Activated CD8-positive, alpha-beta memory T cell treated with anti-CD3 and anti-CD28 coated beads for 36 hours (primary cell): Measurements from ENCODE around the gene SAP30L. TPM values are rescaled to one million over a fixed set of nuclear protein-coding genes. Genes with fewer than 3 reads are reported as not detected.

ENCODE experiments used
- CTCF ChIA-PET: fragments of 350-600 bp; sonication (Branson Sonifier 250); formaldehyde crosslinking; loops from one replicate; lab custom pipeline; 2021; ENCODE audit warnings: antibody characterized with exemption; lab: Charles Lee
- POLR2A ChIA-PET: fragments of 350-600 bp; sonication (Branson Sonifier 250); formaldehyde crosslinking; loops from one replicate; lab custom pipeline; 2021; ENCODE audit warnings: antibody characterized with exemption; lab: Charles Lee
- total RNA-seq, 2 experiments: library from RNA; stranded (reverse); gene quantifications; one replicate each; pipeline ENCODE4 v1.2.3, GENCODE V29; 2021

SAP30L gene
- total RNA-seq, 2 experiments from 2014 or later = 31.2 to 33.5 TPM

DNA sequence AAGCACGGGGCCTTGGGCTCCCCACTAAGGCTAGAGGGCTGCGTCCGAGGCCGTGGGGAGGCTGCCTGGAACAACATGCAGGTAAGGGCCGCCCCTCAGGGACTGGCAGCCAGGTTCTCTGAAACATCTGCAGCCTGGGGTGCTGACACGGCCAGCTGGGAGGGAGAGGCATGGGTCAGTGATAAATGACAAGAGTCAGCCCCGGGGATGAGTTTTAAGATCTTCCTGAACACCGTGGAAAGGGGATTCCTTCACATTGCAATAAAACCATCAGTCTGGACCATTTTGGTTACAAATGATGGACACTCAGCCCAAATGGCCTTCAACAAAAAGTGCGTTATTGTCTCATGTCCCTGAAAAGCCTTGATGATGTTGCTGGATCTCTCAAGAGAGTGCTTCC, 32.9 kb upstream of the SAP30L start:
- POLR2A ChIA-PET = no interaction called here
- CTCF ChIA-PET = no interaction called here

DNA sequence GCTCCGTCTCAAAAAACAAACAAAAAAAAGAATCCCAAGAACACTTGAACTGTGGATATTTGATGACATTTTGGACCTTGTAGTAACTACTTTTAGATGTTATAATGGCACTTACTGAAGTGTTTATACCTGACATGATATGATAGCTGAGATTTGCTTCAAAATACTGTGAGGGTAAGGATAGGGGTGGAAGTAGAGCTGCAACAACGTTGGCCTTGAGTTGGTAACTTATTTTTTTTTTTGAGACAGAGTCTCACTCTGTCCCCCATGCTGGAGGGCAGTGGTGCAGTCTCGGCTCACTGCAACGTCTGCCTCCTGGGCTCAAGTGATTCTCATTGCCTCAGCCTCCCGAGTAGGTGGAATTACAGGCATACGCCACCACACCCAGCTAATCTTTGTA, 30.7 kb upstream of the SAP30L start:
- CTCF ChIA-PET = interaction anchor here (0.6 to 1.5 kb wide), 4 partner anchors 9 to 342 kb away, joined by 3 to 5 read pairs (median 3); no protein-coding TSS in a partner anchor
- POLR2A ChIA-PET = no interaction called here

DNA sequence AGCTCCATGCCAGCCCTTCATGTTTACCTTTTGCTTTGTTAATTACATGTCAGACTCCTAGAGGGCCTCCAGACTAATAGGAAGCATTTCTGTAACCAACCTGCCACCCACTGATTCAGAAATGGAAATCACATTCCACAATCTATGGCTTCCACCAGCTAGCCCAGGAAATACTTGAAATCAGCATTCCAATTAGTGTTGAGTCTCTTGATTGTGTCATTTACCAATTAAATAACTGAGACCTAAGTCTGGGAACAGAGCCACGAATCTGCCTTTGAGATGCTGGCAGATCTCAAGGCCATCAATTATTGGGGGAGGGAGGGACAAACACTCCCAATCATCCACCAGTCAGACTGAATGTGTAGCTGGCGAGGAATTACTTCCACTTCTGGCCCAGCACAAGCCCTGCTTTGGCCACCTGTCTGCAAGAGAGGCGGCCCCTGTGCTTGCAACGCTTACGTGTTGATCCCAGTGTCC, 27.4 kb upstream of the SAP30L start:
- CTCF ChIA-PET = no interaction called here
- POLR2A ChIA-PET = no interaction called here

DNA sequence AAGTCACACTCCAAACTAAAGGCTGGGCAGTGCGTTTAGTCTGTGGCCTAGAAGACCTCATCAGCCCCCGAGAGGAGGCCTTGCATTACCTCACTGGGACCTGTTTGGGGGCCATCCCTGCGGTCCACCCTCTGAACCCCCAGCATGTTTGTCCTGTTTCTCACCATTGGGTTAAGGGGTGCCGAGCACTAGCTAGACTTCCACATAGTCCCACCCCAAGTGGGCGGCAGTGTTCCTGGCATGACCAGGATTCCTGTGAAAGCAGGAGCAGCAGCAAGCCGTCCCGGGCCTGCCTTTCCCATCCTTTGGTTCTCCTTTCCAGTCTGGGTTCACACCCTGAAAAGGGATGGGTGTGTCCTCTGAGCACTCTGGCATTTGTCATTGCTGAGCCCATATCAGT, 26.6 kb upstream of the SAP30L start:
- POLR2A ChIA-PET = no interaction called here
- CTCF ChIA-PET = no interaction called here

DNA sequence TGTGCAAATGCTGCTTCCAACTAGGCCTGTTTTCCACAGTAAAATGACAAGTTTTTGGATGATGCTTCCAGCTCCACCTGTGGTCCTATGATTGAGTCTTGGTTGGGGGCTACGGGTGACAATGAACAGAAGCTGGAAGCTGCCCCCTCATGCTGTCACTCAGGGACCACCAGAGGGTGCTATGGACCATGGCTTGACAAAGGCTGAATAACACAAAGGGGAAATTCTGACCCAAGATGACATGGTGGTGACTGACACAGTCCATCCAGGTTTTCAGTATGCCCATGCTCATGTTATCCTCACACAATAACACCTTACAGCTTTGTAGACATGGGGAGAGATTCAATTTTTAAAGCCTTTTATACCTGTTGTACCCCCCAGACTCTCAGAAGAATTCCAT, 23.9 kb upstream of the SAP30L start:
- CTCF ChIA-PET = interaction anchor here (0.9 to 1.2 kb wide), 2 partner anchors 17 to 44 kb away, joined by 4 to 5 read pairs; no protein-coding TSS in a partner anchor
- POLR2A ChIA-PET = interaction anchor here (0.8 kb wide), 1 partner anchor 23 kb away, joined by 3 read pairs; no protein-coding TSS in a partner anchor

DNA sequence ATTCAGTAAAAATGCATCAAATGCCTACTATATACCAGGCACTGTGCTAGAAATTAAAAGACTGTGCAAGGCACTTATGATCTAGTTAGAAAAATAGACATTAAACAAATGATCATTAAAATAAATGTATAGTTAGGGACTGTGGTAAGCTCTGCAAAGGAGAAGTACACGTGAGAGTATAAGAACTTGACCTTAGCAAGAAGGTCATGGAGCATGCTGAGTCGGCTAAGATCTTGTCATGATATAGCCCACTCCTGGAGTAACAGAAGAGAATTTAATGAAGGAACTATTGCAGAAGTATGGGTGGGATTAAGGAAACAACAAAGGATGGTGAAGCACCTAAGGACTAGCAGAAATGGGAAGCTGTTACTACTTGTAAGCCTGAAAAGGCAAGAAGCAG, 23.5 kb upstream of the SAP30L start:
- POLR2A ChIA-PET = interaction anchor here (0.8 kb wide), 1 partner anchor 22 kb away, joined by 3 read pairs; no protein-coding TSS in a partner anchor
- CTCF ChIA-PET = interaction anchor here (0.9 to 1.2 kb wide), 2 partner anchors 18 to 44 kb away, joined by 4 to 5 read pairs; no protein-coding TSS in a partner anchor

DNA sequence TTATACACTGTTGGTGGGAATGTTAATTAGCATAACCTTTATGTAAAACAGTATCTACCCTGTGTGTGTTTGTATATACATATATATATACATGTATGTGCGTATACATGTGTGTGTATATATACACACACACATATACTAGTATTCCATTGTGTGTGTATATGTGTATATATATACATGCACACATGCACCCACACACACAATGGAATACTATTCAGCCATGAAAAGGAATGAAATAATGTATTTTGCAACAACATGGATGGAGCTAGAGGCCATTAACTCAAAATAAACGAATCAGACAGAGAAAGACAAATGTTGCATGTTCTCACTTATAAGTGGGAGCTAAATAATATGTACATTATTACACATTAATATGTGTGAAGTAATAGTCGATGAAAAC, 17.6 kb upstream of the SAP30L start:
- POLR2A ChIA-PET = no interaction called here
- CTCF ChIA-PET = no interaction called here

DNA sequence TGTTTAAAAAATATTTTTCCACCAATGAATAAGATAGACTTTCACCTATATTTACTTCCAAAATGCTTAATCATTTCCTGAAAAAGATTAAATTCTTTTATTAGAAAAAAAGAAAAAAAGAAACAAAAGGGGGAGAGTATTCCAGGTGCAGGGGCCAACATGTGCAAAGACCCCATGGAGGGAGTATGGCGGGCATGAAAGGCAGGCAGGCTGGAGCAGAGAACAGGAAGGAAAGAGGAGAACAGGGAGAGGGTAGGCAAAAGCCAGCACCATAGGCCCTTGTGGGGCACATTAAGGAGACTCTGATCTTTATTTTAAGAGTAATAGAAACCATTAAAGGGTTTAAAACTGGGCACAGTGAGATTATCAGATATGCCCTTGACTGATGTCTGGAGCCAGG, 16.5 kb upstream of the SAP30L start:
- ChIA-PET CTCF (no interaction called here), POLR2A (no interaction called here)

DNA sequence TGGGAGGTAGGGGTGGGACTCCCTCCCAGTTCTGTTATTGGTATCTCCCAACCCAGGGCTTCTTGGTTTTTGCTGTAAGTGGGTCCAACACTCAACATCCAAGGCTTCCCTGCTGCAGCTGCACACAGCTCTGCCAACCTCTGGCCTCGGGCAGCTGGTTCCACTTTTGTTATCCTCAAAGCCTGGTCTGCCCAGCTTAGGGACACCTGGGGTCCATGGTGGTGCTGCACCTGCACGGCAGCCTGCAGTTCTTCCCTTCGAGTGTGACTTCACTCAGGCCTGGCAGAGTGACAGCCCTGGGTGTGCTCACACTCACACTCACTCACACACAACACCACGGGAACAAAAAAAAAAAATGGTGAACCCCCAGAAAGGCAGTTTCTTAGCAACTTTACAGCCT, 15.3 kb upstream of the SAP30L start:
- CTCF ChIA-PET = no interaction called here

DNA sequence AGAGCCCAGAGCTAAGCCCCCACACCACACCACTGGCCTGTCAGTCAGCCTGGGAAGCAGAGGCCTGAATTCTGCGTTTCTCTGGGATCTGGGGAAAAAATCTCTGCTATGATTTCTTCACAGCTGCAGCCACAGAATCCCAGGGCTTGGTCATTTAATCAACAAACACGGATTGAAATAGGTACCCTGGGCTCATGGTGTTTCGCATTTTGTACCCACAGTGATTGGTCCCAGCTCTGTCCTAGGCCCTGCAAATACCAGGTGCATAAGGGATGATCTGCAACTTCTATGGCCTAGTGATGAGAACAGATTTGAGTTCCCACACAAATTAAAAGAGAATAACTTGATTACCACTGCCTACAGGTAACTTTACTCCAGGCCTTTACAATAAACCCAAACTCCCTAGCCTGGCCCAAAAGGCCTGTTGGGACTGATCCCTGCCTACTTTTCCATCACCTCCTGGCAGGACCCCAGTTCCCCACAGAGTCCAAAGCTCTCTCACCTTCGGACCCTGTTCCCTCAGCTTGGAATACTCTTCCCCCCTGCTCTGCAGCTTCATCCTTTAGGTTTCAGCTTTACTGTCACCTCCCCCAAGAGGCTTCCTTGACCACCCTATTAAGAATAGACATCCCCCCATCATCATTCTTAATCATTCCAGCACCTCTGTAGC, 14.7 kb upstream of the SAP30L start:
- CTCF ChIA-PET = no interaction called here
- POLR2A ChIA-PET = no interaction called here

More for the DNA sequence above, 15.3 kb upstream of the SAP30L start:
- POLR2A ChIA-PET = interaction anchor here (0.6 kb wide), 1 partner anchor 10 kb away, joined by 3 read pairs; no protein-coding TSS in a partner anchor

DNA sequence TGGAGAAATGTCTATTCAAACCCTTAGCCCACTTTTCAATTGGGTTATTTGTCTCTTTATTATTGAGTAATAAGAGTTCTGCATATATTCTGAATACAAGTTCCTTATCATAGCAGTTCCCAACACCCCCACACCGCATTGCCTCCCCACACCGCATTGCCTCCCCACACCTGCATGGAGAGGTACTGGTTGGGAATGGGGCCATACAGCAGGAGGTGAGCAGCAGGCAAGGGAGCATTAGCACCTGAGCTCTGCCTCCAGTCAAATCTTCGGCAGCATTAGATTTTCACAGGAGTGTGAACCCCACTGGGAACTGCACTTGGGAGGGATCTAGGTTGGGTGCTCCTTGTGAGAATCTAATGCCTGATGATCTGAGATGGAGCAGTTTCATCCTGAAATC, 10.6 kb upstream of the SAP30L start:
- ChIA-PET POLR2A (no interaction called here), CTCF (no interaction called here)

DNA sequence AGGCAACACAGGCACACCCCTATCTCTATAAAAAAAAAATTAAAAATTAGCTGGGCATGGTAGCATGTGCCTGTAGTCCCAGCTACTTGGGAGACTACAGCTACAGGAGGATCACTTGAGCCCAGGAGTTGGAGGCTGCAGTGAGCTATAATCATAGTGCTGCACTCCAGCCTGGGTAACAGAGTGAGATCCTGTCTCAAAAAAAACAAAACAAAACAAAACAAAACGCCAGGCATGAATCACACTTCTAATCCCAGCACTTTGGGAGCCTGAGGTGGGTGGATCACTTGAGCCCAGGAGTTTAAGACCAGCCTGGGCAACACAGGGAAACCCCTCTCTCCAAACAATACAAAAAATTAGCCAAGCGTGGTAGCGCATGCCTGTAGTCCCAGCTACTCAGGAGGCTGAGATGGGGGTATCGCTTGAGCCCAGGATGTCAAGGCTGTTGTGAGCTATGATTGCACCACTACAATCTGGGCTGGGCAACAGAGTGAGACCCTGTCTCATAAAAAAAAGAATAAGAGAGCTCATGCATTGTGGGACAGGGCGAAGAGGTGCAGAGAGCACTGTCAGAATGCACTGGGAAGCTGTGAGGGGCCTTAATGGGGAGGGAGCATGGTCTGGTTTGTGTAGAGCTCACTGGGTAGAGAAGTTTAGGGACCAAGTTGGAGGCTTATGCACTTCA, 8.4 kb upstream of the SAP30L start:
- ChIA-PET CTCF (no interaction called here), POLR2A (no interaction called here)

DNA sequence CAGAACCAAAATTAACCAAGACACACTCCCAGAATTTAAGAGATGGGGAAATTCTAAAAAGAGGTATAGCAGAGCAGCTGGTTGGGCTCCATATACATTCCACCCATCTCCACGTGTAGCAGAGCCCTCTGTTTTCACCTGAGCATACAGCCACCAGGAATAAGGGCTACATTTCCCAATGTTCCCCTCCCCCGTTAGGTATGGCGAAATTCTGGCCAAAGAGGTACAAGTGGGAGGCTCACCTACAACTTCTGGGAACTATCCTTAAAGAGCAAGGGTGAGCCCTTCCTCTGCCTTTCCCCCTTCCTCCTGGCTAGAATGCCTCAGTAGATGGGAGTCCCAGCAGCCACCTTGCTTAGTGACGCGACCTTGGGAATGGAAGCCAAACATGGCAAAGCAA, 5.3 kb upstream of the SAP30L start:
- CTCF ChIA-PET = no interaction called here

DNA sequence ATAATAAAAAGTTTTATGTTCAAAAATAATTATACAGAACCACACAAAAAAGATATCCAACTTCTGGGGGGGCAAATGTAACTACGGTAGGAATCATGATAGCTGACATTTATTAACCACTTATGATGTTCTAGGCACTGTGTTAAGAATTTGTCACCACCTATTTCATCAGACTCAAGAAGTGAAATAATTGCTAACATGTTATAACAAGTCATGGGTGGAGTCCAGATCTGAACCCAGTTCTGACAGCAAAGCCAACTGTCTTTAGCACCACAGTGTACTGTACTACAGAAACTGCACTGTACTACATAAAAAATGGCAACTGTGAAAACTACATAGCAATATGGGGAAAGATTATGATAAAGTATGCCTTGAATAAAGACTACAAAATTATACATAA, 3.0 kb upstream of the SAP30L start:
- ChIA-PET POLR2A (interaction anchor here (0.7 kb wide), 1 partner anchor 237 kb away, joined by 3 read pairs; no protein-coding TSS in a partner anchor), CTCF (no interaction called here)

More for the DNA sequence above, 5.3 kb upstream of the SAP30L start:
- POLR2A ChIA-PET = interaction anchor here (0.7 kb wide), 1 partner anchor 1288 kb away, joined by 4 read pairs; no protein-coding TSS in a partner anchor

DNA sequence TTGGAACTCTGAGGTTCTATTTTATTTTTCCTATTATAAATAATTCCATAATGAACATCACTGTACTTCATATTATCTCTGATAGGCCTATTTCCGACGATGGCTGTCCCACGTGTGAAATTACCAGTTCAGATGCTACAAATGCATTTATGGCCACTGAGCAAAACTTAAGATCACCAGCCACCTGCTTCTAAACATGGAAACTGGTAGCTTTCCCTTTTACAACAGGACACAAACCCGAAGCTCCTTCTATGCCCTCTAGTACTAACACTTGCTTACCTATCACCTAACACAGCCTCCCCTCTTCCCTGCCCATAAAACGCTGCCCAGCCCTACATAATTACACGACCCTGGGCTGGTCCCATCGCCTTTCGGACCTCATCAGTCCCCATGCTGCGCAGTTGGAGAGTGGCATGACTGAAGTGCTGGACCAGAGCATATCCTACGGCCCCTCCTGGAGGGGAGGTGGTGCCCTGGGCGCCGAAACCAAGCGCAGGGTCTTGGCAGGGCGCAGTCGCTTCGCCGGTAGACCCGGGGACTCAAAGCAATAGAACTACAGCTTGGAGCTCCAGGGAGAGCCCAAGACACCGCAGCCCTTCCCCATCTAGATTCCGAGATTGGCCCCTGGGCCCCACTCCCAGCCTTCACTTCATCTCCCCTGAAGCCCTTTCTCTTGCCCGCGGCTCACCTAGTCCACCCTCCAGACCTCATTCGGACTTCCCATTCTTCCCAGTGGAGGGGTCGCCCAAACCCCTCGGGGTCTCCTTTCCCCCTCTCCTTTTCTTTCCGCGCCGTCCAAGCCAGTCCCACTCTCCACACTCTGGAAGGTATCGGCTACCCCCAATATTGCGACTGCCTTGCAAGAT, 1.0 kb upstream of the SAP30L start:
- ChIA-PET CTCF (interaction anchor here (1.0 kb wide), 1 partner anchor 186 kb away, joined by 5 read pairs; no protein-coding TSS in a partner anchor), POLR2A (interaction anchor here (0.6 to 1.0 kb wide), 2 partner anchors 23 to 255 kb away, joined by 3 read pairs; no protein-coding TSS in a partner anchor)

DNA sequence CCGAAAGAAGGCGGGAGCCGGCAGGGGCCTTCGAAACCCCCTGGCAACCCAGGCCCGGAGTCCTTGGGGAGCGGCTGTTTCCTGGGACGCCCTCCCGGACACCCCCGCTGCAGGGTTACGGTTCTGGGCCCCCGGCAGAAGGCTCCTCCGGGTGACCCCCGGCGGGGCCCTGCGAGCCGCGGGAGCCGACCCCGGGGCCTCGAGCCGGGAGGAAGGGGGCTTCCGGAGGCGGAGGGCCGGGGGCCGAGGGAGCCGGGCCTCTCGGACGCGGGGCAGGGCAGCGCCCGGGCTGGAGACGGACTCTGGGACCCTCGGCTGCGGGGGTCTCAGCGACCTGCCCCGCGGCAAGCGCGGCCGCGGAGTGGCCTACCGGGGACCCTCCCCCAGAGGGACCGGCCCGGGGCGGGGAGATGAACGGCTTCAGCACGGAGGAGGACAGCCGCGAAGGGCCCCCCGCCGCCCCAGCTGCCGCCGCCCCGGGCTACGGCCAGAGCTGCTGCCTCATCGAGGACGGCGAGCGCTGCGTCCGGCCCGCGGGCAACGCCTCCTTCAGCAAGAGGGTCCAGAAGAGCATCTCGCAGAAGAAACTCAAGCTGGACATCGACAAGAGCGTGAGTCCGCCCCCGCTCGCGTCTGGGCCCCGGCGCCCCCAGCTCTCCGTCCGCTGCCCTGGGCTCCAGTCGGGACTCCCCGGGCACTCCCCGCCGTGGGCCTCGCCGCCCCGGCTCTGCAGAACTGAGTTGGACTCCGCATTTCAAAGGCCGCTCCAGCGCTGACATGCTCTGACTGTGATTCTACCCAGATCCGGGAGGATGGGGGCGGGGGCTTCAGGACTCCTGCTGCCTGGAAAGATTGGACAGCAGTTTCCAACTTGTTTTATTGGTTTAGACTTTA, 645 bp downstream of the SAP30L start:
- ChIA-PET CTCF (no interaction called here), POLR2A (no interaction called here)

DNA sequence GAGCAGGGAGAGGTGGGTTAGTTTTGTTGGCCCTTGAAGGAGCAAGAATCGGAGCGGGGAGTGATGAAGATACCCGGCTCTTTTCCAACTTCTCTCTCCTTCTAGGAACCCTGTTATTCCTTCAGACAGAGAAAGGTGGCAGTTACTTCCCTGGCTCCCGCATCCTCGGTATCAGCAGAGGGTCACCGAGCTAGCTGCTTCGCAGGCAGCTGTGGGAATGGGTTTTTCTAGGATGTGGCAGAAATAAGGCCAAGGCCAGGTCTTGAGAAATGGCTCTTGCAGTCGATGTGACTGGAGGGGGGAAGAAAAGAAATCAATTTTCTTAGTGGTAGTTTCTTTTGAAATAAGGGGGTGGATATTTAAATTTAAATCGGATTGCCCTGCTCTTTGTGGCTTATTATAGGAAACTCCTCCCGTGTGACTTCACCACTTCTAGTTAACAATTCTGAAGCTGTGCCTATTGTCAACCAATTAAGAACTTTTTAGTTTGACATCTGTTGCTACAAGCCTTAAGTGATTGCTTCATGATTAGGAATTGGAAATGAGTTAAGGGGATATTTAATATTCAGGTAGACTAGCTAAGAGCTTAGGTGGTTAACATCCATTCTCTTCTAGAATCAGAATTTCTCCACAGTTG, 1.4 kb downstream of the SAP30L start:
- ChIA-PET POLR2A (interaction anchor here (0.6 kb wide), 1 partner anchor 392 kb away, joined by 3 read pairs; no protein-coding TSS in a partner anchor), CTCF (no interaction called here)

DNA sequence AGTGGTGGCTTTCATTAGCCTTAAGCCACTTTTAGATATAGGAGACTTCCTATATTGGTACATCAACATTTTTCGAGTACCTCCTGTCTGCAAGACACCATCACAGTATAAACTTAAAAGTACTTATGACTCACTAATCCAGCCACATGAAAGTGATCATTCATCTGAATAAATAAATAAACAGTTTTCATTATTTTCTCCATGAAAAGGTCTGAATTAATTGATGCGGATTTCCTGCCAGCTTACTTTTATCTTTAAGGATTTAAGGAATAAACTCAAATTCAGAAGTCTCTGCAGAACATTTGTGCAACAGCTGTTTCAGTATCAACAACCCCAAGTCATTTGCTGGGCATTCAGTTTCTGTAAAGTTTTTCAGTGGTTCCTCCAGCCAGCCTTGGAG, 4.0 kb downstream of the SAP30L start:
- ChIA-PET POLR2A (no interaction called here), CTCF (interaction anchor here (1.4 to 2.3 kb wide), 2 partner anchors 200 to 377 kb away, joined by 5 read pairs; no protein-coding TSS in a partner anchor)
